ENCODE data around the gene TNRC6A.
A peak's percentile ranks its signal among the peaks of the same experiment; 100 is the strongest.

TNRC6A gene

DNA sequence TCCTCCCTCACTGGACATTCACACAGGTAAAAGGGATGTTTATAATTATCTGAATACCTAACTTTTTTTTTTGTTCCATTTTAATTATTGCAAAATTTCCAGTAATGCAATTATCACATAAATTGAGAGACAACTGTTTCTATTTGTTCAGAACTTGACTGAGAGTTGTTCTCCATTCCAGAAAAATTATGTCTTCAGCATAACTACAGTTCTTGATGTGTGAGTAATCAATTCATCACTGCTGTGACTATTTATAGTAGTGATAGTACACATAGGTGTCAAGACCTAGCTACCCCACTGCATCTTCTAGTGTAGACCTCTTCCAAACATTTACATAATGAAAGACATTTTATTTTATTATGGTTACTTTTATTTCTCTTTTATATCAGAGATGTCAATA, 5.8 kb upstream of the TNRC6A start:
- TF ChIP-seq CTCF (IDR thresholded peaks at IDR 0.05; ENCODE audit: low read depth, low read length, missing control alignments): no peak
- no peak for DNase-seq (ENCODE audit: low read depth)

GRCh38 chr16:24728011-24728410, 1.4 kb upstream of the TNRC6A start:
- DNase-seq (ENCODE audit: low read depth): no peak
- TF ChIP-seq CTCF (IDR thresholded peaks at IDR 0.05; ENCODE audit: low read depth, low read length, missing control alignments): no peak
- no peak overlapping the region for H3K4me3 ChIP-seq (ENCODE audit: low read depth, low read length)

More for the DNA sequence above, 5.8 kb upstream of the TNRC6A start:
- no peak overlapping the region for H3K4me3 ChIP-seq (ENCODE audit: low read depth, low read length)

DNA sequence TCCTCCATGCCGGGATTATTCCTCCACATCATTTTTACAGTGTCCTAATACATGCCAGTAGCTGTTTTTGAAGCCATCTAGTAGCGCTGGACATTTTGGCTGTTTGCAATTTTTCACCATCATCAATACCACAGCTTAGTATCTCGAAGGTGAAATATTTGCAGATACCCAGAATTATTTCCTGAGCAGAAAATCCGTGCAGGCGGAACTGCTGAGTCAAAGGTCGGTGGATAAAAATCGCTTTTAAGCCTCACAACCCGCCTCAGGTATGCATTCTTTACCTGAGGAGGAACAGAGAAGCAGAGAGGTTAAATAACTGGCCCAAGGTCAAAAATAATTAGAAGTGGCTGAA, 584 bp upstream of the TNRC6A start:
- no peak for TF ChIP-seq CTCF (IDR thresholded peaks at IDR 0.05; ENCODE audit: low read depth, low read length, missing control alignments)
- peak overlapping the region; percentile 75 for H3K4me3 ChIP-seq (ENCODE audit: low read depth, low read length)
- DNase-seq (ENCODE audit: low read depth): no peak

DNA sequence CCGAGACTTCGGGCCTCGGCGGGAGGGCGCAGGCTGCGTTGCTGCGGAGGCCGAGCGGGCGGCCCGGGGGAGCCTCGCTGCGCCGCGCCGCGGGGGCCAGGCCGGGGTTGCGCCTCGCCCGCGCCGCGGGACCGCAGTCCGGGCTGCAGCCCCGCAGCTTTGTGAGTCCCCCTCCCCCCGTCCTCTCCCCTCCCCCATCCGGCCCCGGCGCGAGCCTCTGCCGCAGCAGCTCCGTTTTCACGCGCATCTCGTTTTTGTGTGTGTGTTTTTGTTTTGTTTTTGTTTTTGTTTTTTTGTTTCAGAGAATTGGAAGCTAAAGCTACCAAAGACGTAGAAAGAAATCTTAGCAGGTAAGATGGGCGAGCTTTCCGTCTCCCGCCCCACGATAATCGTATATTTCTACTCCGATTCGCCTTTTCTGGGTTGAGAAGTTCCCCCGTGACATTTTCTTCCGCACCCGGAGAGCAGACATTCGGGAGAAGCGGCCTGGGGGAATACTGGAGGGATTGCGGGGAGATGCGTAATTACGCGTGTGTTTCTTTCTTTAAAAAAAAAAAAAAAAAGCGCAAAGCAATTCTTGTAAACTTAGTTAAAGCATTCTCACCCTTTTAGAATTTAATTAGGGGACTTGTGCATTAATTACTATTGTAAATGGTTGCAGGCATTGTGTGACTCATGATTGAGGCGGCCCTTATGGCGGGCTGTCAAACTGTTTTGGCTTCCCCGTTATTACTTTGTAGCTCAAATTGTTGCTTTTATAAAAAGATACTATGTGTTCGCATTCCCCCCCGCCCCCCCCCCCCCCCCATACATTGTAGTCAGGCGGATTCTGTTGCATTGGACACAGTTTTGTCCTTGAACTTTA, 732 bp downstream of the TNRC6A start:
- no peak for DNase-seq (ENCODE audit: low read depth)
- no peak for TF ChIP-seq CTCF (IDR thresholded peaks at IDR 0.05; ENCODE audit: low read depth, low read length, missing control alignments)
- H3K4me3 ChIP-seq (ENCODE audit: low read depth, low read length): peak overlapping the region; percentile 75

DNA sequence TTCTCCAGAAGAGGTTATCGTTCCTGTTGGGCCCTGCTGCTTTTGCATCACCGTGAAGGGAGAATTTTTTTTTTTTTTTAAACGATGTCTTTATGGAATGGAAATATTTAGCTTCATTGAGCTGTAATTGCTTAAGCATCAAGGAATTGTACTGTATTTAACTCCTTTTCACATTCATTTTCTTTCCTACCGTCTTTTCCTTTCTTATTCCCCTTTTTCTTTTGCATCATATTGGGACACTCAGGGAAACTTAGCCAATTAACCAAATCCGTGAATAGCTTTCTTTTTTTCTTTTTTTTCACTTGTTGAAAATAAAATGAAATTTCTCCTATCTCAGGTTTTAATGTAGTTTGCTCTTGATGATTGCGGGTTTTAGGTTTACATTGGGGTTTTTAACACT, 1.5 kb downstream of the TNRC6A start:
- no peak for DNase-seq (ENCODE audit: low read depth)
- peak overlapping the region; percentile 75; the same call in 1 of the 2 replicates for H3K4me3 ChIP-seq (ENCODE audit: low read depth, low read length)
- no peak for TF ChIP-seq CTCF (IDR thresholded peaks at IDR 0.05; ENCODE audit: low read depth, low read length, missing control alignments)

DNA sequence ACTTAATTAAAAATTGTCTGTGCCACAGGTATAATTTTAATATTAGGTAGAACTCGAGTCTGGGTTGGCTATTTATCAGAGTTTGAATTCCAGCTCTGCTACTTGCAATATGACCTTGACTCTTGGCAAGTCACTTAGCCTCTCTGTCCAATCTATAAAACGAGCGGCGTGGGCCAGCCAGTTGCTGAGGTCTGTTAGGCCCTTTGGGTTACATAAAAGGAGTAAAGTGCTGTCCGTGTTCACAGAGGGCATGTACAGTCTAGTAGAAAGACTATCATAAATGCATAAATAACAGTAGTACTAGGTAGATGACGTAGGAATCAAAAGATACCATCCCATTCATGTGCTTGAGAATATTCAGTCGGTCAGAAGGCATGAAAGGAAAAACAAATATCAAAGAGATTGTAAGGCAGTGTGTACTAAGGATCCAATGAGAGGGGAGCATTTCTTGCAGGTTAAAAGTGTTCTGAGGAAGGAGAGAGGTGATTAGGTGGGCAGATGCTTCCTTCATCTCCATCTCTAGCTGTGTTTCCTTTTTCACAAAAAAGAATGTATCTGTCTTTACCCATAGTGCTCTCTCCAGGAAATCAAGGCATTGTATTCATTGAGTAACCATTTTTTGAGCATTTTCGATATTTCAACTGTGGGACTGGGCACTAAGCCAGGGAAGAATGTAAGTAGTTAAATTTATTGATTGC, 2.4 kb downstream of the TNRC6A start:
- DNase-seq (ENCODE audit: low read depth): no peak
- no peak for TF ChIP-seq CTCF (IDR thresholded peaks at IDR 0.05; ENCODE audit: low read depth, low read length, missing control alignments)
- H3K4me3 ChIP-seq (ENCODE audit: low read depth, low read length): no peak overlapping the region

Measured in GM12864 (cell line).